Mesothelial cell of epicardium (in vitro differentiated cells): ENCODE data around the gene ENO1. TPM values are rescaled to one million over a fixed set of nuclear protein-coding genes. Genes with fewer than 3 reads are reported as not detected.

Experiments used
- DNase-seq, 2 experiments: peaks; one replicate each; pipeline ENCODE4 v3.0.0; 2021; ENCODE audit warnings: low spot score in 2 of 2; ENCODE audit not compliant: unreplicated experiment in 2 of 2
- H3K27ac Mint-ChIP-seq: 2 replicates; pipeline ENCODE4 v1.8.0; 2021; ENCODE audit warnings: mixed read lengths
- H3K27me3 Mint-ChIP-seq: 2 replicates; pipeline ENCODE4 v1.8.0; 2021; ENCODE audit warnings: low read depth, mixed read lengths
- H3K36me3 Mint-ChIP-seq: 2 replicates; pipeline ENCODE4 v1.8.0; 2021; ENCODE audit warnings: mixed read lengths
- H3K4me1 Mint-ChIP-seq: 2 replicates; pipeline ENCODE4 v1.8.0; 2021; ENCODE audit warnings: mixed read lengths
- H3K4me3 Mint-ChIP-seq: 2 replicates; pipeline ENCODE4 v1.8.0; 2021; ENCODE audit warnings: mild to moderate bottlenecking, moderate library complexity, mixed read lengths
- H3K9me3 Mint-ChIP-seq: 2 replicates; pipeline ENCODE4 v1.8.0; 2021; ENCODE audit warnings: mixed read lengths
- CTCF ChIP-seq: fragments of 200-600 bp; sonication (generic); IDR thresholded peaks from one replicate; pipeline ENCODE4 v1.5.0; 2021; ENCODE audit warnings: antibody characterized with exemption; ENCODE audit not compliant: unreplicated experiment
- total RNA-seq: library from RNA; stranded (reverse); gene quantifications from 3 replicates; pipeline ENCODE4 v1.2.1, GENCODE V29; 2021

Gene ENO1
- total RNA-seq, 1 donor from 2014 or later = 1,030 TPM

DNA sequence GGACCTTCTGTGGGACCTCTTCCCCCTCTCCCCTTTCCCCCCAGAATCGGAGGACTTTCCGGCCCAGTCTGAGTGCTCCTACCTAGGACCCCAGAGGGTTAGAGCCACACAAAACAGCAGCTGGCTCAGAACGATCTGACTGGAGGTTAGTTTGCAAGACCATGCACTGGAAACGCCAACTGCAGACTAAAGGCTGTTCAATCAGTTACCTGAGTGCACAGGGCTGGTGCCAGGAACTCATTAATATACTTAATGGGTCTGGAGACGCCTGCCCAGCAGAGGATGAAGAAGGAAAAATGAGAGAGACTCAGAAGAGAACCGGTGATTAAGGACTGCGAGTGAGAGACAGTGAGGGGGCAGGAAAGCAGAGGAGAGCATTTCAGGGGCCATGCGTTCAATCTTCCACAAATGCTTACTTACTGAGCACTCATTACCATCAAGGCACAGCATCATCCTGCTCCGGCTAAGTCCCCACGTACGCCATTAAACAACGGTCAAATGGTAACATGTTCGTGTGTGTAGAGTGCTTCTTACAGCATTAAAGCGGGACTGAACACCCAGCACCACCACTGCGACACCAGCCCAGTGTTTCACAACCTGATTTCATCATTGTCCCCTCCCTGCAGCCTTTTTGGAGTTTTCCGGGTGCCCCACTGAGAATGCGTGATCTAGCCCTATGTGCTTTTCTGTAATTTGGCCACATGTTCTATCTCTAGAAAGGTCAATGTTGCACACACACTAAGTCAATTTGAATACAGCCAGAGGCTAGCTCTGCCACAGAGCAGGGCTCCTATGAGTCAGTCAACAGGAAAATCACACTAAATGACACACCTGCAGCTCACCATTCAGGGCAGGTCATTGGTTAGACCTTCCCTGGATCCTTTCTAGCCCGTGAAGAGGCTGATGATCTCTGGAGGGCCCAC is 7.6 kb downstream of the ENO1 start:
- Mint-ChIP-seq H3K9me3 (no peaks in the 10 kb centered on the region), H3K27ac (peak overlapping the region; percentile 28), H3K4me1 (peaks cover 47% of the 10 kb centered on the region), H3K36me3 (peaks cover 57% of the 10 kb centered on the region), H3K4me3 (no peak overlapping the region), H3K27me3 (no peaks in the 10 kb centered on the region)
- no peak for DNase-seq
- no peak for TF ChIP-seq CTCF

- H3K36me3 Mint-ChIP-seq = peaks cover 53% of the 10 kb centered on the region
These were observed 8.4 kb downstream of the ENO1 start for GRCh38 chr1:8870103-8870502.

DNA sequence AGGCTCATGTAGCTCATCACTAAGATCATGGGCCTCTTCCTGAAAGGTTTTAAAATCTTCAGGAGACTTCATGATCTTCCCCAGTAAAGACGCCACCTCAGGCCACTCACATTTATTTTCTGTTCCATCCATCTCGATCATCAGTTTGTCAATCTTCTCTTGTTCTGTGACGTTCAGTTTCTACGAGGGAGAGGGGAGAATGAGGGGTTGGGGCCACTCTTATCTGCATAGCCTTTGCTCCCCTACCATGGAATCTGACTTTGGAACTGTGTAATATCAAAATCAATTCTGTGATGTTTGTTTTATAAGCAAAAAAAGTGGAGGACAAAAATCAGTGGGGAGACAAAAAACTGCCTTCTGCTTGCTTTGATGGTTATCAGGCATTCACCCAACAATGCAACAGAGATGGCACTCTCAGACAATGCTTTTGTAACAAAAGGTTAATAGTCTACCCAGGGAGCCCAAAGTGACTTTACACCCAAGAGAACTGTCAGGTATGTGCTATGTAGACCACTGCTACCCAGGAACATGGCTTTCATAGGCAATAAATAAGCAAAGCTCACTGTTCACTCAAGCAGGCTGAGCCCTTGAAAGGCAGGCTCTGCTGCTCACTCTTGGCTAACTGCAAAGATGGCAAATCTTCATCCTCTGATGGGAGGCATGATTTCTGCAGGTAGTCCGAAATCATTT is 10.5 kb downstream of the ENO1 start:
- Mint-ChIP-seq H3K4me1 (peaks cover 21% of the 10 kb centered on the region), H3K4me3 (no peak overlapping the region), H3K9me3 (no peaks in the 10 kb centered on the region), H3K36me3 (peaks cover 52% of the 10 kb centered on the region), H3K27ac (no peak overlapping the region), H3K27me3 (no peaks in the 10 kb centered on the region)
- no peak for TF ChIP-seq CTCF
- DNase-seq = no peak

More at GRCh38 chr1:8870103-8870502, 8.4 kb downstream of the ENO1 start:
- Mint-ChIP-seq H3K9me3 (no peaks in the 10 kb centered on the region), H3K27me3 (no peaks in the 10 kb centered on the region), H3K27ac (peak overlapping the region; percentile 28), H3K4me1 (peaks cover 39% of the 10 kb centered on the region), H3K4me3 (no peak overlapping the region)
- no peak for TF ChIP-seq CTCF
- DNase-seq = no peak

DNA sequence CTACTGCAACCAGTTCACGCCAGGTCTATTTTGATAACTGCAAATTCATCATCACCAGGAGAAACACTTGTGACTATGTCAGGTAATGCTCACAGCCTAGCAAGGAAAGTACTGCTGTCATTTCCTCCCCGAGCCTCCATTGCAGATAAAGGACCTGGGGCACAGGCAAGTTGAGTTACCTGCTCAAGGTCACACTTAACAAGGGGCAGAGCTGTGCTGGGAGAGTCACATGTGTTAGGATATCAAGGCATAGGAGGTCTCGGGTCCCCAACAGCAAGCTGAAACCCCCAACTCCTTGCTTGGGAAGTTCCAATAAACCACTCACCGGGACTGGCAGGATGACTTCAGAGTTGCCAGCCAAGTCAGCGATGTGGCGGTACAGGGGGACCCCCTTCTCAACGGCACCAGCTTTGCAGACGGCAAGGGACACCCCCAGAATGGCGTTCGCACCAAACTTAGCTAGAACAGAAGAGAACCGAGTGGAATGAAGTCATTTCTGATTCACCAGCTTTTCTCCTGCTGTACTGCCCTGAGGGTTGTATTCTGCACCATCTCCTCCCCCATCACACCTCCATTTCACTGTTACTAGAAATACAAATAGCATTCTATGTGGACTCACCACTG is 11.6 kb downstream of the ENO1 start:
- Mint-ChIP-seq H3K36me3 (peaks cover 51% of the 10 kb centered on the region), H3K4me3 (no peak overlapping the region), H3K9me3 (no peaks in the 10 kb centered on the region), H3K27me3 (no peaks in the 10 kb centered on the region), H3K27ac (peak overlapping the region; percentile 6), H3K4me1 (peaks cover 11% of the 10 kb centered on the region)
- DNase-seq = no peak
- TF ChIP-seq CTCF = no peak

- no peak for DNase-seq
- peaks cover 11% of the 10 kb centered on the region for H3K4me1 Mint-ChIP-seq
- no peaks in the 10 kb centered on the region for H3K9me3 Mint-ChIP-seq
- H3K27ac Mint-ChIP-seq = peak overlapping the region; percentile 6
- no peaks in the 10 kb centered on the region for H3K27me3 Mint-ChIP-seq
- no peak overlapping the region for H3K4me3 Mint-ChIP-seq
- peaks cover 51% of the 10 kb centered on the region for H3K36me3 Mint-ChIP-seq
- TF ChIP-seq CTCF = no peak
These were observed 12.2 kb downstream of the ENO1 start for GRCh38 chr1:8866173-8866791.
